Lower leg skin (tissue), 3 donors: Measurements from ENCODE around the gene RAPGEF1.

Experiments used
- POLR2A ChIP-seq, 2 donors: fragments of 450-650 bp; IDR thresholded peaks; one replicate each; pipeline ENCODE4 v1.6.1; 2016 to 2017; ENCODE audit warnings: antibody characterized with exemption in 2 of 2, mild to moderate bottlenecking in 1 of 2, moderate library complexity in 1 of 2
- TF ChIP-seq, protein P1 (sequence below), 3 donors: fragments of 450-650 bp; IDR thresholded peaks; one replicate each; pipeline ENCODE4 v1.5.1; 2016; ENCODE audit warnings: antibody characterized with exemption in 3 of 3, mild to moderate bottlenecking in 3 of 3, moderate library complexity in 2 of 3

DNA sequence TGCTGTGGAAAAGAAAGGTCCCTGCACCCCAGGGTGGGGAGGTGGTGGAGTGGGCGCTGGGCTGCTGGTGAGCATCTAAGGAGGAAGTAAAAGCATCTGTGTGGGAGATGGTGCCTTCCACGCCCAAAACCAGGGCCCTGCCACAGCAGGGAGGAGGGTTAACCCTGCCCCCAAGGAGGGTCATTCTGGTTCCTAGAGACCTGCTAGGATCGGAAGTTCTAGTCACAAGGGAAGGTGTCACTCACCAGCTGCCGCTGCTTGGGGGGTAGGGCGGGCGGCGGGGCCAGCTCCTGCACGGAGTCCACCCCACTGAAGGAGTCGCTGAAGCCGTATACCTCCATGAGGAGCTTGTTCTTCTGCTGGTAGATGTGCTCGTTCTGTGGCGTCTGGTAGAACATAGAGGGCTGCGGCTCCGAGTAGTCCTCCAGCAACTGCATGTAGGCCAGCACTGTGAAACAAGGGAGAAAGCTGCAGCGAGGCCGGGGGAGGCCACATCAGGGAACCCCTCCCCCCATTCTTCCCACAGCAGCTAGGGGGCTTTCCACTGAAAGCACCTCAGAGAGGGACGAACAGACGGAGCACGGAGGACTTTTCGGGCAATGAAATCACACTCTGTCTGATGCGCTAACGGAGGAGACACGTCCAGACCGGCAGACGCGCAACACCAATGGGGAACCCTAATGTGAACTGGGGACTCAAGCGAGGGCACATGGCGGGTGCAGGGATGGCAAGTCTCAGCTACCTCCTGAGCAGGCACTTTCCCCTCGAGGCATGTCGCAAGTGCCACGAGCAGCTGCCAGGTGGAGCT is 118.1 kb downstream of the RAPGEF1 start:
- TF ChIP-seq, protein P1, sequence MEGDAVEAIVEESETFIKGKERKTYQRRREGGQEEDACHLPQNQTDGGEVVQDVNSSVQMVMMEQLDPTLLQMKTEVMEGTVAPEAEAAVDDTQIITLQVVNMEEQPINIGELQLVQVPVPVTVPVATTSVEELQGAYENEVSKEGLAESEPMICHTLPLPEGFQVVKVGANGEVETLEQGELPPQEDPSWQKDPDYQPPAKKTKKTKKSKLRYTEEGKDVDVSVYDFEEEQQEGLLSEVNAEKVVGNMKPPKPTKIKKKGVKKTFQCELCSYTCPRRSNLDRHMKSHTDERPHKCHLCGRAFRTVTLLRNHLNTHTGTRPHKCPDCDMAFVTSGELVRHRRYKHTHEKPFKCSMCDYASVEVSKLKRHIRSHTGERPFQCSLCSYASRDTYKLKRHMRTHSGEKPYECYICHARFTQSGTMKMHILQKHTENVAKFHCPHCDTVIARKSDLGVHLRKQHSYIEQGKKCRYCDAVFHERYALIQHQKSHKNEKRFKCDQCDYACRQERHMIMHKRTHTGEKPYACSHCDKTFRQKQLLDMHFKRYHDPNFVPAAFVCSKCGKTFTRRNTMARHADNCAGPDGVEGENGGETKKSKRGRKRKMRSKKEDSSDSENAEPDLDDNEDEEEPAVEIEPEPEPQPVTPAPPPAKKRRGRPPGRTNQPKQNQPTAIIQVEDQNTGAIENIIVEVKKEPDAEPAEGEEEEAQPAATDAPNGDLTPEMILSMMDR (IDR thresholded peaks at IDR 0.05) = no peak
- no peak for TF ChIP-seq POLR2A (IDR thresholded peaks at IDR 0.05)
